ENCODE results near the gene KIF25.

DNA sequence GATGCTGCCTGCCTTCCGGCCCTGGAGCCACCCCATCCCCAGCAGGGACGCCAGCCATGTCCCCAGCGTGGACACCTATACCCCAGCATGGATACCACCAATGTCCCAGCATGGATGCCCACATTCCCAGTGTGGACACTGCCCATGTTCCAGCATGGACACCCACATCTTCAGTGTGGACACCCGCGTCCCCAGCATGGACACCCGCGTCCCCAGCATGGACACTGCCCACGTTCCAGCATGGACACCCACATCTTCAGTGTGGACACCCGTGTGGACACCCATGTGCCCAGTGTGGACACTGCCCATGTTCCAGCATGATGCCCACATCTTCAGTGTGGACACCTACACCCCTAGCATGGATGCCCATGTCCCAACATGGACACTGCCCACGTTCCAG is 88.6 kb downstream of the KIF25 start:
- no peak for TF ChIP-seq RFX5 (IDR thresholded peaks at IDR 0.05)
- TF ChIP-seq, protein P1, sequence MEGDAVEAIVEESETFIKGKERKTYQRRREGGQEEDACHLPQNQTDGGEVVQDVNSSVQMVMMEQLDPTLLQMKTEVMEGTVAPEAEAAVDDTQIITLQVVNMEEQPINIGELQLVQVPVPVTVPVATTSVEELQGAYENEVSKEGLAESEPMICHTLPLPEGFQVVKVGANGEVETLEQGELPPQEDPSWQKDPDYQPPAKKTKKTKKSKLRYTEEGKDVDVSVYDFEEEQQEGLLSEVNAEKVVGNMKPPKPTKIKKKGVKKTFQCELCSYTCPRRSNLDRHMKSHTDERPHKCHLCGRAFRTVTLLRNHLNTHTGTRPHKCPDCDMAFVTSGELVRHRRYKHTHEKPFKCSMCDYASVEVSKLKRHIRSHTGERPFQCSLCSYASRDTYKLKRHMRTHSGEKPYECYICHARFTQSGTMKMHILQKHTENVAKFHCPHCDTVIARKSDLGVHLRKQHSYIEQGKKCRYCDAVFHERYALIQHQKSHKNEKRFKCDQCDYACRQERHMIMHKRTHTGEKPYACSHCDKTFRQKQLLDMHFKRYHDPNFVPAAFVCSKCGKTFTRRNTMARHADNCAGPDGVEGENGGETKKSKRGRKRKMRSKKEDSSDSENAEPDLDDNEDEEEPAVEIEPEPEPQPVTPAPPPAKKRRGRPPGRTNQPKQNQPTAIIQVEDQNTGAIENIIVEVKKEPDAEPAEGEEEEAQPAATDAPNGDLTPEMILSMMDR (IDR thresholded peaks at IDR 0.05): no peak
- TF ChIP-seq, protein P2, sequence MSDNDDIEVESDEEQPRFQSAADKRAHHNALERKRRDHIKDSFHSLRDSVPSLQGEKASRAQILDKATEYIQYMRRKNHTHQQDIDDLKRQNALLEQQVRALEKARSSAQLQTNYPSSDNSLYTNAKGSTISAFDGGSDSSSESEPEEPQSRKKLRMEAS (IDR thresholded peaks at IDR 0.05): no peak
- no peak for TF ChIP-seq ZSCAN20 (CRISPR knock-in tag; IDR thresholded peaks at IDR 0.05)
- no peak for TF ChIP-seq KDM1A (IDR thresholded peaks at IDR 0.05; ENCODE audit: low read depth)
- no peak for TF ChIP-seq RNF2 (IDR thresholded peaks at IDR 0.05; ENCODE audit: borderline replicate concordance, low read depth)

Measured in A549 (cell line).